HG03280 (cell line): ENCODE results near the gene WDFY2.

ENCODE experiments used
- ATAC-seq: cut with Tn5 transposase; IDR thresholded peaks from one replicate; pipeline ENCODE4 v1.9.1; 2021; ENCODE audit warnings: mild to moderate bottlenecking, moderate library complexity; ENCODE audit not compliant: unreplicated experiment

Gene WDFY2

GRCh38 chr13:51763486-51763885 lies 179.2 kb downstream of the WDFY2 start:
- no peak for ATAC-seq

DNA sequence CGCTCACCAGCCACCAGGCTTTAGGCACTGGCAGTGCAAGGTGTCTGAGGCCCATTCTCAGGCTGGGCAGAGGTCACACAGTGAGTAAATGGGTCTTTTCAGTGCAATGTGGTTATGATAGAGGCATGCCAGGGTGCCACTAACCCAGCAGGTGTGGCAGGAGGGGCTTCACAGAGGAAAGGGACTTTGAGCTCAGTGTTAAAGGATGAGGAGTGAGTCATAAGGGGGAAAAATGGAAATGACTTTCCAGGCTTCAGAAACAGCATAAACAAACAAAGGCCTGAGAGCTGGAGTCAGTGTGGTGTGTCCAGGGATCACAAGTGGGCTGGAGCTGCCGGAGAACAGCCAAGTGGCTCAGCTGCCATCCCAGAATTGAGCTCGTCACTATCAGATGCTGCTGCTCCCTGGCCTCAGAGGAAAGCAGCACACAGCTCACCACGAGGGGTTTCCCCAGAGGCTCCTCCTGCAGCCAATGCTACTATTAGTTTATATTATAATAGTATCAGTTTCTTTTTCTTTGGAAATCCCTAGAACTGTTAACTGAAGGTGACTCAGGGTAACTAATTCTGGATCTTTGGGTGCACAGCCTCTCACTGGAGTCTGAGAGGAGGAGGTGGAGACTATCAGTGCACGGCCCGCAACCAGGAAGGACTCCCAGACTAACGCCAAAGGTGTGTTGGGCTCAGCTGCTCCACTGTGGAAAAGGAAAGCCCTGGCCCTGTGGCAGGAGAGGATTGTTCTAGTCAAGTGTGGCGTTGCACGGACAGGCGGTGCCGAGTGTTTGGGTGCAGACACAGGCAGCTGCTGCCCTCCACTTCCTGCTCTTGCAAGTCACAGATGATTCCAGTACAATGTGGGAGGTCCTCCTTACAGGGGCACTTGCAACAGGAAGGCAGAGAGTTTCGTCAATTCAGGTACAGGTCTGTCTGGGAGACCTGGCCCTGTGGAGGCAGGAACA lies 180.2 kb downstream of the WDFY2 start:
- peak; percentile 91 for ATAC-seq

- ATAC-seq = no peak
These were observed 180.9 kb downstream of the WDFY2 start for GRCh38 chr13:51765142-51765515.

GRCh38 chr13:51767100-51767499 lies 182.8 kb downstream of the WDFY2 start:
- no peak for ATAC-seq

DNA sequence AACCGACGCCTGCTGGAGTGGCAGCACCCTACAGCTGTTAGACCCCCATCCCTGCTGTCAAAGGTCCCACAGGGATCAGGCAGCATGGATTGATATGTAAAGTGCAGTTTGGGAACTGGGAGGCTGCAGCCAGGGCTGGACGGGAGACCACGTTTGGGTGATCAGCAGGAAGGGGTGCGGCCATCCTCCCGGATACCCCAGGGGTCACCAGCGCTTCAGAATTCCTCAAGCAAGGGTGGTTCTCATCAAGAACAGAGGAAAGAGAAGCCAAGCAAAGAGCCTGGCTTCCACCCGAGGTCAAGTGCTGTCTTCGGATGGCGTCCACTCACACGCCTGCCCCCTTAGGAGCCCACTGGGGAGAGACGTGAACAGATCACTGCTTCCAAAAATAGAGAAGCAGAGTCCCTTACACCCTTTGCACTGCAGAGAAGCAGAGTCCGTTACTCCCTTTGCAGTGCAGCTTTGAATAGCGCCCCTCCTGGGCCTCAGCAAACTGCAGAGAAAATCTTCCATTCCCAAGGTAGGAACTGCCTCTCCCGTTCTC lies 184.2 kb downstream of the WDFY2 start:
- ATAC-seq = no peak

GRCh38 chr13:51768976-51769375 lies 184.7 kb downstream of the WDFY2 start:
- ATAC-seq = no peak

DNA sequence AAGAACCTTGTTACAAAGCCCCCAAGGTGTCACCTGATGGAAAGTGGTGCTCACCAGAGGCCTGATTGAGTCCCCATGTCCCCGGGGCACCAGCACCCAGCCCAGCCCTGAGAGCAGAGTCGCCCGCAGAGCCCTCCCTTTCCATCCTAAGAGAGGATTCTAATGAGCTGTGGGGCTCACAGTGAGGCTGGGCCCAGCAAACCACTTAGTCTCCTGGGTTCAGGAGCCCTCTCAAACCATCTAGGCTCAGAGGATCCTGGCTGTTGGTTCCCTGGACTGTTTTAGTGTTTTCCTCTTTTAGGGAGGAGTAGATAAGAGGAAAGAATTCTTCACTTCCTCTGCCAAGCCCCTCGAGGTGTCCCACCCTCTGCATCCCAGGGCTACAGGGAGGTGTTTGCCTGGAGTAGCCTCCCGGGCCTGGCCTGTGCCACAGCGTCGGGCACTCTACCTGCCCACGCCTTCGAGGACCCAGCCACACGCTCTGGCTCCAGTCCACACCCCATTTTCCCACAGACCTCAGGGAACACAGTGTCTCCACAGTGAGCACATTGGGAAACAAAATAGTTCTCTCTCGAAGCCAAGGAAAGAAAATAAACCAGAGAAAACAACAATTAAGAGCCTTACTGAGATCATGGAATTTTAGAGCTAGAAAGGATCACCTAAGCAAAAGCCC lies 185.3 kb downstream of the WDFY2 start:
- no peak for ATAC-seq

- no peak for ATAC-seq
These were observed 185.9 kb downstream of the WDFY2 start for GRCh38 chr13:51770160-51770559.

GRCh38 chr13:51770681-51771417 lies 186.6 kb downstream of the WDFY2 start:
- ATAC-seq = no peak

GRCh38 chr13:51771418-51772104 lies 187.3 kb downstream of the WDFY2 start:
- ATAC-seq = no peak

GRCh38 chr13:51772105-51772455 lies 187.8 kb downstream of the WDFY2 start:
- no peak for ATAC-seq

DNA sequence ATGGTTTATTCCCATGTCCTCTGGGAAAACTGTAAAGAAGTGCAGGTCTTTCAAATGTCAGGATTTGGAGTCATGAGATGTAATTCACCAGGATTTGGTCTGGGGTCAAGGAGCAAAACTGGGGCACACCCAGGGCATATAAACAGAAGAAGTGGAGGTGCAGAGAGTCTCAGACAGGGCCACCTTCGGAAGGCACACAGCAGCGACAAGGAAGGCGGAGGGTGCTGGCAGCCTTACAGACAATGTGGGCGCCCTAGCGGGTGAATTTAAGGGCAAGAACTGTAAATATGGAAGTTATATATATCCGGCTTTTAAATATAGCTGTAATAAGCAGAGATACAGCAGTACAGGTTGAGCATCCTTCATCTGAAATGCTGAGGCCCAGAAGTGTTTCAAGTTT lies 188.5 kb downstream of the WDFY2 start:
- ATAC-seq = no peak

DNA sequence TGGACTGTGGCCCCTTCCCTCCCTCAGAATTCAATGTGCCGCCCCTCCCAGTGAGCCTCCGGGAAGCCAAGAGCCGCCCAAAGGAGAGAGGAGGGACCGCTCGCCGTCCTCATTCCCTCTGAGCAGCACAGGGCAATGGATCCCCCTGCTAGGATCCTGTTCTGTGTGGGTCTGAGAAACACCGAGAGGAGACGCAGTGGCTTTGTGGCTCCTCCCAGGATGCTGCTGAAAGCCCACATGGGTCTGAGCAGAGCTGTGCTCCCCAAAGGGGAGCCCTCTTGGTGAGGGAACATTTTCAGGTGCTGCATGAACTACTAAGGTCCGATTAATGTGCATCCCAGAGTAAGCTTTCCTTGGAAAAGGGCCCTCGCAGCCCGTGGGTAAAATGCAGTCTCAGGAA lies 189.3 kb downstream of the WDFY2 start:
- no peak for ATAC-seq

GRCh38 chr13:51776179-51776578 lies 191.9 kb downstream of the WDFY2 start:
- ATAC-seq = no peak

DNA sequence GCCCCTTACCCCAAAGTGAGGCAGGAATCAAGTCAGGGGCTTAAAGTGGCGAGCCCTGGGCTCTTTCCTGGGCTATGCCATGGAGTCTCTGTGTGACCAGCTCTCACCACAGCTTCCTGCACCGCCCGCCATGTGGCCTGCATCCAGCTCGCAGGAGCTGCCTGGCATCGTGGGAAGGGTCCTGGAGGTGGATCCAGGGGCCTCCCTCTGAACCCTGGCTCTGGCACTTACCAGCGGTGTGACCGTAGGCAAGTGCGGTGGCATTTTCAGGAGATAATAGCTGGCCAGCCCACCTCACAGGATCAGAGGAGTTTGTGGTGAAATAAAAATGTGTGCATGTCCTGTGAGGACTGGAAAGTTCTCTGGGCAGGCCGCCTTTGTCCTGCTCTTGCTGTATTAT lies 193.7 kb downstream of the WDFY2 start:
- no peak for ATAC-seq

GRCh38 chr13:51778392-51778791 lies 194.1 kb downstream of the WDFY2 start:
- no peak for ATAC-seq

DNA sequence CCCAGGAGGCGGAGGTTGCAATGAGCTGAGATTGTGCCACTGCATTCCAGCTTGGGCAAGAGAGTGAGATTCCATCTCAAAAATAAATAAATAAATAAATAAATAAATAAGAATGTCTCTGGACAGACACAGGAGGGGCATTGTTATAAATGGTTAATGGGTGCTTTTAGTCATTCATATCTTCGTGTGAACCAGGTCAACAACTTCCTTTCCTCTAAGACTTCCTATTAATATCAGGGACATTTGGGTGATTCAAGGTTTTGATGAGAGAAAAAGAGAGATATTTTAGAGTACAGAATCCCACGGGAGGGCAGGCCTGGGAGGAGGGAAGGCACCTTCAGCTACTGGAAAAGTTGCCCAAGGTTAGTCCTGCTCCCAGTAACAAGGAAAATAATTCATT lies 195.8 kb downstream of the WDFY2 start:
- no peak for ATAC-seq

DNA sequence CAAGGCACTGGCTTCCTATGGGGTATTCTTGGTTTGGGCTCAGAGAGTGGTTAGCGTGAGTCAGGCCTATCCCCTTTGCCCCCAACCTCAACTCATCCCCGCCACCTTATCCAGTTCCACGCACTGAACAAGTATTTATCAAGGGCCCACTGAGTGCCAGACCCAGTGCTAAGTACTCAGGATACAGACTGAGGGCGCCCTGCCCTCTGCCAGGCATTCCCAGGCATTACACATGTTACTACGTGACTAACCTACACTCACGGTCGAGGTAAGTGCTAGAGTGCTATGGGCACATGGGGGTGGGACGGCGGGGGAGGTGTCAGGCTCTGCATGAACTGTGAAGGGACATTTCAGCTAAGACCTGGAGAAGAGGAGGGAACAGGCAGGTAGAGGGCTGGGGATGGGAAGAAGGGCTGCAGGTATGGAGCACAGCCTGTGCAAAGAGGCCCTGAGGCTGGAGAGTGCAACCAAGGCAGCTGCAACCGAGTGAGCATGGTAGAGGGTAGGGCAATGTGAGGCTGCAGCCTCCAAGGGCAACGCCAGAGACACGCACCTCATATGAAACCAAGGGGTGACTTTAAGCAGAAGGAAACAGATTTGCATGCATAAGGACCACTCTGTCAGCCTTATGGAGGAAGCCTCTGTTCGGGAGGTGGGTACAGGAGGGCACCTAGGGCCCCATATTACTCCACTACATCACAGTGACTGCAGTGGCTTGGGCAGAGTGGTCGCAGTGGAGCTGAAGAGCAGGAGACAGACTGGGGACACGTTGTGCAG lies 197.2 kb downstream of the WDFY2 start:
- no peak for ATAC-seq

GRCh38 chr13:51782026-51782710 lies 197.9 kb downstream of the WDFY2 start:
- ATAC-seq = no peak
